LNCaP clone FGC (cell line): ENCODE data around the gene SLC46A3.
"Not testable (repeated sequence)": the region's sequence is repeated elsewhere in the genome, so short reads cannot be mapped to it uniquely, and the experiment has no call there.

Experiments used
- DNase-seq: peaks from one replicate; pipeline ENCODE4 v3.0.0-alpha.2; 2011; ENCODE audit warnings: low read depth
- H3K4me3 ChIP-seq: 2 replicates; pipeline ENCODE4 v1.5.1; 2011; ENCODE audit warnings: mild to moderate bottlenecking, low read depth, low read length, control low read depth
- CTCF ChIP-seq: IDR thresholded peaks from 2 replicates; pipeline ENCODE4 v1.5.1; 2012; ENCODE audit warnings: mild to moderate bottlenecking; ENCODE audit not compliant: control insufficient read depth, insufficient read depth; ENCODE audit errors: extremely low read depth

SLC46A3 gene

DNA sequence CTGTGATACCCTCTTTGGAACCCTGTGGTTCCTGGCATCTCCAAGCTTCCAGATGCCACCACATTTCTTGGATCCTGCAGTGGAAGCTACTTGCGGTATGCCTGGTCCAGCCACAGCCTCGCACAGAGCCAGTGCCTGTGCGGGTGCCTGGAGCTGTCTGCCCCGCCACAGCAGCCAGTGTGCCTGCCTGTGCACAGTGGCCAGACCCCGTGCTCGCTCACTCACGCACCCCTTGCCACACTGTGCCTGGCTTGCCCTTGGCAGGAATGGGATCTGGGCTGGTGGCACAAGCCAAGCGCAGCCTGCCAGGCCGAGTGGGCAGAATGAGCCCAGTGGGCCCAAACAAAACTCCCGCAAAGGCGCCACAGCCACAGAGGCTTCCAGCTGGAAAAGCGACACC, 33.7 kb downstream of the SLC46A3 start:
- TF ChIP-seq CTCF = no peak
- DNase-seq = no peak
- no peak overlapping the region for H3K4me3 ChIP-seq

- no peak for TF ChIP-seq CTCF
- H3K4me3 ChIP-seq = no peak overlapping the region
- no peak for DNase-seq
These were observed 34.5 kb downstream of the SLC46A3 start for GRCh38 chr13:28684257-28684656.

GRCh38 chr13:28683169-28683568, 35.6 kb downstream of the SLC46A3 start:
- not testable (repeated sequence) for H3K4me3 ChIP-seq, DNase-seq

GRCh38 chr13:28680541-28680940, 38.2 kb downstream of the SLC46A3 start:
- DNase-seq = no peak
- TF ChIP-seq CTCF = no peak
- H3K4me3 ChIP-seq = no peak overlapping the region

- DNase-seq = no peak
- H3K4me3 ChIP-seq = no peak overlapping the region
- TF ChIP-seq CTCF = peak; percentile 40
These were observed 39.1 kb downstream of the SLC46A3 start for GRCh38 chr13:28679628-28680027.

- TF ChIP-seq CTCF = no peak
- DNase-seq = no peak
- no peak overlapping the region for H3K4me3 ChIP-seq
These were observed 40.0 kb downstream of the SLC46A3 start for GRCh38 chr13:28678809-28679208.

GRCh38 chr13:28671126-28671792, 47.5 kb downstream of the SLC46A3 start:
- no peak overlapping the region for H3K4me3 ChIP-seq
- TF ChIP-seq CTCF = no peak
- DNase-seq = no peak
